GM12801 (cell line): ENCODE measurements around the gene SLIT1.

Experiments used
- TF ChIP-seq, protein P1 (sequence below): IDR thresholded peaks from one replicate; pipeline ENCODE4 v1.5.1; 2011; ENCODE audit warnings: control low read depth; ENCODE audit not compliant: insufficient read length; ENCODE audit errors: extremely low read depth

The SLIT1 gene

DNA sequence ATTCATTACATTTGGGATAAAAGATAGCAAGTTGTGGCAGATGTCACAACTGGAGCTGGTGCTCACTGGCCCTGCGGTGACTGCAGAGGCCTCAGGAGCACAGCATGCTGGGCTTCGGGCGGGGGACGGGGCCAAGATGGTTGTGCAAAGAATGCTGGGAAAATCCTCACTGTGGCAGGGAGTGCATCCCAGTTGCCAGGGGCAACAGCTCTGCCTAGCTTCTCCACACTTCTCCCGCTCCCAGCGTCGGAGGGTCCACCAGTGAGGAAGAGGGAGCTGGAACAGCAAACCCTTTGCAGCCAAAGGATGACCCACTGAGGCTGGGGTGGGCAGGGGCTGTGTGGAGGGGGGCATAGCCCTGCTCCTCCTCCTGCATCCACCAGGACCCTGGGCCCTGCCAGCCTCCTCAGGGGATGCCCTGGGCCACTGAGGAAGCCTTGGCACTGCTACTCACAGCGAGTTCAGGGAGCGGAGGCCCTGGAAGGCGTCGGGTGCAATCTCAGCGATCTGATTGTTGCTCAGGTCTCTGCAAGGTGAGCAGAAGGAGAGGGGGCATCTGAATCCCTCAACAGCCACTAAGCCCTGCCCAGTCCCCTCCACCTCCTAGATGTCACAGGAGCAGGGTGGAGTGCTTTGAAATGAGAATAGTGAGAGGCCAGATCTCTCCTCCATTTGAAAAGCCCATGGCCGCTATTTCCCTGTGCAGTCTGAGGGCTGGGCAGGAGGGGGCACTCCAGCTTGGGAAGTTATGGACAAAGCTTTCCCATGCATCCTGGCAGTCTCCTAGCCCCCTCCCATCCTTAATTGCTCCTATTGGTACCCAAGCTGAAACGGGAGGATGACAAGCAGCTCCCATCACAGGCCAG, 126.5 kb downstream of the SLIT1 start:
- TF ChIP-seq, protein P1, sequence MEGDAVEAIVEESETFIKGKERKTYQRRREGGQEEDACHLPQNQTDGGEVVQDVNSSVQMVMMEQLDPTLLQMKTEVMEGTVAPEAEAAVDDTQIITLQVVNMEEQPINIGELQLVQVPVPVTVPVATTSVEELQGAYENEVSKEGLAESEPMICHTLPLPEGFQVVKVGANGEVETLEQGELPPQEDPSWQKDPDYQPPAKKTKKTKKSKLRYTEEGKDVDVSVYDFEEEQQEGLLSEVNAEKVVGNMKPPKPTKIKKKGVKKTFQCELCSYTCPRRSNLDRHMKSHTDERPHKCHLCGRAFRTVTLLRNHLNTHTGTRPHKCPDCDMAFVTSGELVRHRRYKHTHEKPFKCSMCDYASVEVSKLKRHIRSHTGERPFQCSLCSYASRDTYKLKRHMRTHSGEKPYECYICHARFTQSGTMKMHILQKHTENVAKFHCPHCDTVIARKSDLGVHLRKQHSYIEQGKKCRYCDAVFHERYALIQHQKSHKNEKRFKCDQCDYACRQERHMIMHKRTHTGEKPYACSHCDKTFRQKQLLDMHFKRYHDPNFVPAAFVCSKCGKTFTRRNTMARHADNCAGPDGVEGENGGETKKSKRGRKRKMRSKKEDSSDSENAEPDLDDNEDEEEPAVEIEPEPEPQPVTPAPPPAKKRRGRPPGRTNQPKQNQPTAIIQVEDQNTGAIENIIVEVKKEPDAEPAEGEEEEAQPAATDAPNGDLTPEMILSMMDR: no peak

- TF ChIP-seq, protein P1: no peak
Observed at GRCh38 chr10:97058521-97058920, 127.2 kb downstream of the SLIT1 start.

GRCh38 chr10:97057491-97058235, 128.1 kb downstream of the SLIT1 start:
- TF ChIP-seq, protein P1: no peak

DNA sequence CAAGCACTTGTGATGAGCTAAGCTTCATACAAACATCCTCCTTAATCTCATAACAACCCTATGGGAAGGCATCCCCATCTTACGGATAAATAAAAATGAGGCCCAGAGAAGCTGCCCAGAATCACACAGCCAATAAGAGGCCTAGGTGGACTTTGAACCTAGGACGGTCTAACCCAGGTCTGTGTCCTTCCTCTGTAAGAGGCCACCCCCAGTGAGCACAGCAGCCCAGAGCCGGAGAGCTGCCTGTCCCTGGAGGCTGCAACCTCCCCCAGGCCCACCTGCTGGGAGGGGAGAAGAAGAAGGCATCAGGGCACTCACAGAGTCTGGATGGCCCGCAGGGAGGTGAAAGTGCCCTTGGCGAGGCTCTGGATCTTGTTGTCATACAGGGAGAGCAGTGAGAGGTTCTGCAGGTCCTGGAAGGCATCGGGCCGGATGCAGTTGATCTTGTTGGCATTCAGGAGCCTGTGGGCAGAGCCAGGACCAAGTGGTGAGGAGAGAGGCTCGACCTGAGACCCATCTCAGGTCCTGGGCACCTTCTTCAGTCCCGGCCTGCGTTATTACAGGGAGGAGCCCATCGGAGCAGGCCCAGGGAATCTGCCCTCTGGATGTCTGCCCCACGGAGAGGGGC, 129.6 kb downstream of the SLIT1 start:
- TF ChIP-seq, protein P1: no peak

DNA sequence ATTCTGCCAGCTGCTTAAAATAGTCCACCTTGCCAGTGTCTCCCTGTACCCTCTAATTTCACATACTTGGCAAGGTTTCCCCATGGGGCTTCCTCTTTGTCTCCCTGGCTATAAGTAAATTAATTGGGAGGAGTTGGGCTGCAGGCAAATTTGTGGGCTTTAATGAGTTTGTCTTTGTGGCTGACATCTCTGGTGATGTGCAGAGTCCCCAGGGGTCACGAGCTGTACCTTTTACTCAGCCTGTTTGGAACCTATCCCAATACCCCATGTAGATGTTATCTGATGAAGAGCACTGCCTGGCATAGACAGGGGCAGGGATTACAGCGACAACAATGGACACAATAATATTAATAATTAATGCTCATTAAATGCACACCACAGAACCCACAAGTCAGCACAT, 132.5 kb downstream of the SLIT1 start:
- TF ChIP-seq, protein P1: no peak

DNA sequence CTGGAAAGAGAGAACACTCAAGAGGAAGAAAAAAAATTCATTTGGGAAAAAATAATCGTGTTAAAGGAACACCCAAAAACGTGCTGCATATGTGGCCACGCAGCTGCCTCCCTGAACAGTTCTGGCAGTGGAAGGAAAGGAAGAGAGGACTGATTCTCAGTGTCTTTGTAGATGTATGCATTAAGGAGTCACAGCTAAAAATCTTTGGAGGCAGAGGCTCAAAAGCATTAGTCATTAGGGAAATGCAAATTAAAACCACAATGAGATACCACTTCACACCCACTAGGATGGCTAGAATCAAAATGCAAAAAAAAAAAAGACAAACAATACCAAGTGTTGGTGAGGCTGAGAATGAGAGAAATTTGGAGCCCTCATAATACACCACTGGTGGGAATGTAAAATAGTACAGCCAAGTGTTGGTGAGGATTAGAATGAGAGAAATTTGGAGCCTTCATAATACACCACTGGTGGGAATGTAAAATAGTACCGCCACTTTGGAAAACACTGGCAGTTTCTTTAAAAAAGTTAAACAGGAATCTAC, 134.7 kb downstream of the SLIT1 start:
- TF ChIP-seq, protein P1: no peak

DNA sequence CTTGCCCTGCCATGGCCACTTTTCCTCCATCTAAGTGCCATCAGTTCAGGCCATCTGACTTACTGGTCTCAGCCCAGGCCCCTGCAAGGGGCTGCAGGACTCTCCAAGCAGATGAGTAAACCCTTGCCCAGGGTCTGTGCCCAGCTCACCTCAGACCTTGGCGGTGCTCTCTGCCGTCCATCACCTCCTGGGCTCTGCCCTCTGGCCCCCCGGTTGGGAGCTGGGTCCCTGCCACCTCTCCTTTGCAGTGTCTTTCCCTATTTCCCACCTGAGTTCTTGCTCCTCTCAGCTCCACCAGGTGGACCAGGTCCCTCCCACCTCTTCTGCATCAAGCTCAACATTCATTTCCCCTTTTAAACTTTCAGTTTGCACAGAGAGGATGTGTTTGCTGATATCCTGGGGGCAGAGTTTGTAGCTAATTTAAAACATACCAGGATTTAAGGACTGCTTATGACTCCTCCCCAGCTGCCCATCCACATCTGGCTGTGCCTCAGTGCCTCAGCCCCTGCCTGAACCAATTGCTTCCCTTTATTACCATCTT, 135.5 kb downstream of the SLIT1 start:
- TF ChIP-seq, protein P1: no peak
